IPS-20b (cell line): ENCODE results near the gene FZD1.

Source experiments
- H3K27ac ChIP-seq: one replicate; pipeline ENCODE4 v1.5.1; 2013; ENCODE audit warnings: low read length
- H3K27me3 ChIP-seq: 2 replicates; pipeline ENCODE4 v1.6.1; 2013; ENCODE audit warnings: mild to moderate bottlenecking, low read length, inconsistent platforms; ENCODE audit not compliant: insufficient read depth
- H3K36me3 ChIP-seq: 2 replicates; pipeline ENCODE4 v1.6.1; 2013; ENCODE audit warnings: low read depth, mild to moderate bottlenecking, inconsistent platforms, low read length, moderate library complexity; ENCODE audit not compliant: insufficient read depth
- H3K4me1 ChIP-seq: 2 replicates; pipeline ENCODE4 v1.6.1; 2013; ENCODE audit warnings: mild to moderate bottlenecking, control low read depth, inconsistent platforms, low read length, moderate library complexity; ENCODE audit not compliant: insufficient read depth
- H3K4me3 ChIP-seq: 2 replicates; pipeline ENCODE4 v1.5.1; 2013; ENCODE audit warnings: mild to moderate bottlenecking, low read length, inconsistent platforms
- H3K9ac ChIP-seq: 2 replicates; pipeline ENCODE4 v1.6.1; 2013; ENCODE audit warnings: low read depth, mild to moderate bottlenecking, inconsistent platforms, low read length, moderate library complexity
- H3K9me3 ChIP-seq: 2 replicates; pipeline ENCODE4 v1.6.1; 2013; ENCODE audit warnings: mild to moderate bottlenecking, low read depth, low read length, inconsistent platforms; ENCODE audit not compliant: insufficient read depth

Gene FZD1

GRCh38 chr7:91289633-91290254, 25.5 kb downstream of the FZD1 start:
- Histone ChIP-seq H3K27me3 (peaks cover 33% of the 10 kb centered on the region; the same call in 1 of the 2 replicates), H3K9ac (no peak overlapping the region), H3K27ac (no peak overlapping the region), H3K4me1 (no peaks in the 10 kb centered on the region), H3K4me3 (no peak overlapping the region), H3K36me3 (no peaks in the 10 kb centered on the region), H3K9me3 (no peaks in the 10 kb centered on the region)

- no peak overlapping the region for H3K9ac ChIP-seq
- no peak overlapping the region for H3K27ac ChIP-seq
- peaks cover 19% of the 10 kb centered on the region; the same call in 1 of the 2 replicates for H3K27me3 ChIP-seq
- no peaks in the 10 kb centered on the region for H3K4me1 ChIP-seq
- no peaks in the 10 kb centered on the region for H3K9me3 ChIP-seq
- H3K4me3 ChIP-seq = no peak overlapping the region
- H3K36me3 ChIP-seq = no peaks in the 10 kb centered on the region
Measured at GRCh38 chr7:91291302-91291701, 27.1 kb downstream of the FZD1 start.

- H3K9ac ChIP-seq = no peak overlapping the region
- peaks cover 13% of the 10 kb centered on the region; the same call in 1 of the 2 replicates for H3K27me3 ChIP-seq
- H3K9me3 ChIP-seq = no peaks in the 10 kb centered on the region
- no peak overlapping the region for H3K4me3 ChIP-seq
- H3K27ac ChIP-seq = no peak overlapping the region
- no peaks in the 10 kb centered on the region for H3K36me3 ChIP-seq
- no peaks in the 10 kb centered on the region for H3K4me1 ChIP-seq
Measured at GRCh38 chr7:91291902-91292301, 27.7 kb downstream of the FZD1 start.

- Histone ChIP-seq H3K4me1 (no peaks in the 10 kb centered on the region), H3K36me3 (no peaks in the 10 kb centered on the region), H3K4me3 (no peak overlapping the region), H3K27me3 (peaks cover 10% of the 10 kb centered on the region; the same call in 1 of the 2 replicates), H3K9ac (no peak overlapping the region), H3K9me3 (no peaks in the 10 kb centered on the region), H3K27ac (no peak overlapping the region)
Measured at GRCh38 chr7:91292506-91292905, 28.3 kb downstream of the FZD1 start.

GRCh38 chr7:91293136-91293535, 28.9 kb downstream of the FZD1 start:
- Histone ChIP-seq H3K9me3 (no peaks in the 10 kb centered on the region), H3K9ac (no peak overlapping the region), H3K27me3 (peaks cover 3% of the 10 kb centered on the region; the same call in 1 of the 2 replicates), H3K4me3 (no peak overlapping the region), H3K27ac (no peak overlapping the region), H3K36me3 (no peaks in the 10 kb centered on the region), H3K4me1 (no peaks in the 10 kb centered on the region)

- Histone ChIP-seq H3K36me3 (no peaks in the 10 kb centered on the region), H3K27me3 (0 out of 2 replicates have a peak, but pooled peaks cover 3% of the 10 kb centered on the region), H3K9ac (no peak overlapping the region)
Measured at GRCh38 chr7:91293840-91294239, 29.6 kb downstream of the FZD1 start.

GRCh38 chr7:91294639-91295220, 30.5 kb downstream of the FZD1 start:
- 0 out of 2 replicates have a peak, but pooled peaks cover 3% of the 10 kb centered on the region for H3K27me3 ChIP-seq
- H3K4me1 ChIP-seq = no peaks in the 10 kb centered on the region
- H3K9me3 ChIP-seq = no peaks in the 10 kb centered on the region
- H3K4me3 ChIP-seq = no peak overlapping the region
- no peak overlapping the region for H3K27ac ChIP-seq
- H3K9ac ChIP-seq = no peak overlapping the region
- no peaks in the 10 kb centered on the region for H3K36me3 ChIP-seq

More at GRCh38 chr7:91293840-91294239, 29.6 kb downstream of the FZD1 start:
- no peak overlapping the region for H3K4me3 ChIP-seq
- no peaks in the 10 kb centered on the region for H3K4me1 ChIP-seq
- H3K9me3 ChIP-seq = no peaks in the 10 kb centered on the region
- H3K27ac ChIP-seq = no peak overlapping the region

- no peak overlapping the region for H3K9ac ChIP-seq
- no peaks in the 10 kb centered on the region for H3K4me1 ChIP-seq
- no peaks in the 10 kb centered on the region for H3K9me3 ChIP-seq
- no peaks in the 10 kb centered on the region for H3K36me3 ChIP-seq
- no peak overlapping the region for H3K4me3 ChIP-seq
- no peak overlapping the region for H3K27ac ChIP-seq
- 0 out of 2 replicates have a peak, but pooled peaks cover 3% of the 10 kb centered on the region for H3K27me3 ChIP-seq
Measured at GRCh38 chr7:91295576-91295975, 31.3 kb downstream of the FZD1 start.

- Histone ChIP-seq H3K4me3 (no peak overlapping the region), H3K9me3 (no peaks in the 10 kb centered on the region), H3K9ac (no peak overlapping the region), H3K27me3 (0 out of 2 replicates have a peak, but pooled peaks cover 3% of the 10 kb centered on the region), H3K36me3 (no peaks in the 10 kb centered on the region), H3K27ac (no peak overlapping the region), H3K4me1 (peaks cover 4% of the 10 kb centered on the region; the same call in 1 of the 2 replicates)
Measured at GRCh38 chr7:91297939-91298338, 33.7 kb downstream of the FZD1 start.

- Histone ChIP-seq H3K27me3 (no peaks in the 10 kb centered on the region), H3K27ac (no peak overlapping the region), H3K4me1 (peaks cover 6% of the 10 kb centered on the region; the same call in 1 of the 2 replicates), H3K36me3 (no peaks in the 10 kb centered on the region), H3K4me3 (no peak overlapping the region), H3K9me3 (no peaks in the 10 kb centered on the region), H3K9ac (no peak overlapping the region)
Measured at GRCh38 chr7:91299952-91300775, 35.9 kb downstream of the FZD1 start.

- Histone ChIP-seq H3K9ac (no peak overlapping the region), H3K4me1 (peaks cover 6% of the 10 kb centered on the region; the same call in 1 of the 2 replicates), H3K9me3 (no peaks in the 10 kb centered on the region), H3K27ac (no peak overlapping the region), H3K4me3 (no peak overlapping the region; the same call in 1 of the 2 replicates), H3K36me3 (no peaks in the 10 kb centered on the region), H3K27me3 (no peaks in the 10 kb centered on the region)
Measured at GRCh38 chr7:91302794-91303193, 38.6 kb downstream of the FZD1 start.
